ENCODE measurements around the gene PELI2. TPM values are rescaled to one million over a fixed set of nuclear protein-coding genes. Genes with fewer than 3 reads are reported as not detected.

The PELI2 gene
- total RNA-seq, 2 donors from 2014 or later, result 8.9 to 25.7 TPM

GRCh38 chr14:56334458-56334857 lies 216.2 kb downstream of the PELI2 start:
- H3K27me3 ChIP-seq (replicated peaks; ENCODE audit: insufficient read depth), result no peaks in the 10 kb centered on the region
- H3K36me3 ChIP-seq, result no peaks in the 10 kb centered on the region
- no peak for DNase-seq (ENCODE audit: low spot score)
- H3K4me3 ChIP-seq, result no peak overlapping the region
- H3K27ac ChIP-seq, result no peak overlapping the region
- 86% methylated on average over 1 of the region's 1 CpG for WGBS
- intact Hi-C loops (cut with DNase I), result no loop called here
- H3K9me3 ChIP-seq, result no peaks in the 10 kb centered on the region
- no peaks in the 10 kb centered on the region for H3K4me1 ChIP-seq (replicated peaks)
- TF ChIP-seq, protein P1, sequence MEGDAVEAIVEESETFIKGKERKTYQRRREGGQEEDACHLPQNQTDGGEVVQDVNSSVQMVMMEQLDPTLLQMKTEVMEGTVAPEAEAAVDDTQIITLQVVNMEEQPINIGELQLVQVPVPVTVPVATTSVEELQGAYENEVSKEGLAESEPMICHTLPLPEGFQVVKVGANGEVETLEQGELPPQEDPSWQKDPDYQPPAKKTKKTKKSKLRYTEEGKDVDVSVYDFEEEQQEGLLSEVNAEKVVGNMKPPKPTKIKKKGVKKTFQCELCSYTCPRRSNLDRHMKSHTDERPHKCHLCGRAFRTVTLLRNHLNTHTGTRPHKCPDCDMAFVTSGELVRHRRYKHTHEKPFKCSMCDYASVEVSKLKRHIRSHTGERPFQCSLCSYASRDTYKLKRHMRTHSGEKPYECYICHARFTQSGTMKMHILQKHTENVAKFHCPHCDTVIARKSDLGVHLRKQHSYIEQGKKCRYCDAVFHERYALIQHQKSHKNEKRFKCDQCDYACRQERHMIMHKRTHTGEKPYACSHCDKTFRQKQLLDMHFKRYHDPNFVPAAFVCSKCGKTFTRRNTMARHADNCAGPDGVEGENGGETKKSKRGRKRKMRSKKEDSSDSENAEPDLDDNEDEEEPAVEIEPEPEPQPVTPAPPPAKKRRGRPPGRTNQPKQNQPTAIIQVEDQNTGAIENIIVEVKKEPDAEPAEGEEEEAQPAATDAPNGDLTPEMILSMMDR (IDR thresholded peaks at IDR 0.05), result no peak
- TF ChIP-seq POLR2AphosphoS5 (IDR thresholded peaks at IDR 0.05) (no peak), POLR2A (IDR thresholded peaks at IDR 0.05) (no peak)

DNA sequence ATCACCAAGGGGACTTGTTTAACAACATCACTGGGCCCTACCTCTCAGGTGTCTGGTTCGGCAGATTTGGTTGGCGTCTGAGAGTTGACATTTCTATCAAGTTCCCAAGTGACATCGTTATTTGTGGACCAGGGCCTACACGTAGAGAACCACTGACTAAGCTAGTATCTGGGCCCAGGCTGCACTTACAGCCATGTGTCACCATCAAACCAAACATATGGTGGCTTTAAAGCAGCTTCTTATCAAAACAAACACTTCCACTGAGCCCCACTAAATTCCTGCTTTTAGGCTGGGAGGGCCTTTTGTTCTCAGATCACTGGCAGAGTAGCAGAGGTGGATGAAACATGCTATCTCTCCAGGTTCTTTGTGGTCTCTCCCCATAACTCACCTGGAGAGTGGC lies 220.5 kb downstream of the PELI2 start:
- Histone ChIP-seq H3K4me1 (replicated peaks) (no peaks in the 10 kb centered on the region), H3K27ac (no peak overlapping the region), H3K4me3 (no peak overlapping the region), H3K36me3 (no peaks in the 10 kb centered on the region), H3K27me3 (replicated peaks; ENCODE audit: insufficient read depth) (no peaks in the 10 kb centered on the region), H3K9me3 (no peaks in the 10 kb centered on the region)
- TF ChIP-seq, protein P1 (IDR thresholded peaks at IDR 0.05), result no peak
- TF ChIP-seq POLR2A (IDR thresholded peaks at IDR 0.05) (no peak), POLR2AphosphoS5 (IDR thresholded peaks at IDR 0.05) (no peak)
- intact Hi-C loops (cut with DNase I), result loop anchor here (5.0 kb wide), 1 partner anchor 221 kb away; the partner anchor contains the start of gene PELI2
- no peak for DNase-seq (ENCODE audit: low spot score)
- 90% methylated on average over 4 of the region's 4 CpGs for WGBS

- TF ChIP-seq POLR2AphosphoS5 (IDR thresholded peaks at IDR 0.05), result peak; percentile 27
- no peak for TF ChIP-seq POLR2A (IDR thresholded peaks at IDR 0.05)
- TF ChIP-seq, protein P1 (IDR thresholded peaks at IDR 0.05), result peak; percentile 47 to 80 (median 68)
- intact Hi-C loops (cut with DNase I), result loop anchor here (5.0 to 10.0 kb wide), 4 partner anchors 135 to 633 kb away; partner anchors contain the start of gene PELI2
- no peaks in the 10 kb centered on the region for H3K4me1 ChIP-seq (replicated peaks)
Observed at GRCh38 chr14:56339855-56340701, 221.9 kb downstream of the PELI2 start.

DNA sequence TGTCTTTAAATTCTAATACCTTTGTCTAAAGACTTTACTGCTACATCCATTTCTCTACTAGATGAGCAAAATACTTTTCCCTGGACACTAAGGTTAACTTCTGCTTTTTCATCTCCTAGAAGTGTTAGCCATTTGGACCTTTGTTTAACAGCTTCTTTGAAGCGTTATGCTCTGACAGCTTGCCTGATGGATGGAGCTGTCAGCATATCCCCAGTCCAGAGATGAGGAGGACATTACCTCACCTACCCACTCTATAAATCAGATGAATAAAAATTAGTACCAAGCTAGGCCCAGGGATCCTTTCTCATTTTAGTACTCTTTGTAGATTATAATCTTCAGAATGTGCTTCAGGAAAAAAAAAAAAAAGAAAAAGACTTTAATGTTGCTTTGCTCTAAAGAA lies 222.7 kb downstream of the PELI2 start:
- Histone ChIP-seq H3K4me3 (no peak overlapping the region), H3K36me3 (no peaks in the 10 kb centered on the region), H3K27me3 (replicated peaks; ENCODE audit: insufficient read depth) (no peaks in the 10 kb centered on the region), H3K4me1 (replicated peaks) (no peaks in the 10 kb centered on the region), H3K9me3 (no peaks in the 10 kb centered on the region), H3K27ac (no peak overlapping the region)
- intact Hi-C loops (cut with DNase I), result loop anchor here (5.0 to 10.0 kb wide), 3 partner anchors 134 to 634 kb away; no protein-coding TSS in a partner anchor
- WGBS, result 83% methylated on average over 1 of the region's 1 CpG
- no peak for DNase-seq (ENCODE audit: low spot score)
- no peak for TF ChIP-seq POLR2A (IDR thresholded peaks at IDR 0.05)
- TF ChIP-seq, protein P1 (IDR thresholded peaks at IDR 0.05), result no peak
- TF ChIP-seq POLR2AphosphoS5 (IDR thresholded peaks at IDR 0.05), result no peak

More at GRCh38 chr14:56339855-56340701, 221.9 kb downstream of the PELI2 start:
- Histone ChIP-seq H3K36me3 (no peaks in the 10 kb centered on the region), H3K27ac (no peak overlapping the region), H3K4me3 (no peak overlapping the region), H3K9me3 (no peaks in the 10 kb centered on the region), H3K27me3 (replicated peaks; ENCODE audit: insufficient read depth) (no peaks in the 10 kb centered on the region)
- DNase-seq (ENCODE audit: low spot score), result peak; percentile 46
- WGBS, result 42% methylated on average over 9 of the region's 9 CpGs

Data from prostate gland (tissue), 2 donors.